Common myeloid progenitor, CD34-positive (primary cell): ENCODE data around the gene PTPRG.

ENCODE experiments used
- CTCF ChIA-PET: fragments of 350-600 bp; sonication (Branson Sonifier 250); formaldehyde crosslinking; loops from one replicate; lab custom pipeline; 2021; ENCODE audit warnings: antibody characterized with exemption; lab: Charles Lee
- POLR2A ChIA-PET: fragments of 350-600 bp; sonication (Branson Sonifier 250); formaldehyde crosslinking; loops from one replicate; lab custom pipeline; 2021; ENCODE audit warnings: antibody characterized with exemption; lab: Charles Lee
- DNase-seq, 3 donors: peaks; one replicate each; pipeline versions ENCODE4 v3.0.0 to v3.0.0-alpha.2; 2013
- H3K27ac ChIP-seq, 2 experiments: 1 replicate in 1 of 2; 2 replicates in 1 of 2; pipeline ENCODE4 v1.7.0; 2013; ENCODE audit warnings: inconsistent platforms in 2 of 2, low read length in 2 of 2, mild to moderate bottlenecking in 2 of 2, low read depth in 1 of 2, moderate library complexity in 1 of 2; ENCODE audit not compliant: severe bottlenecking in 2 of 2, insufficient read depth in 1 of 2, poor library complexity in 1 of 2
- H3K27me3 ChIP-seq, 5 experiments: replicated peaks in 2 of 5; 1 replicate in 3 of 5; 2 replicates in 2 of 5; pipeline versions ENCODE4 v1.6.1 to v1.7.0; 2013; ENCODE audit warnings: low read length in 4 of 5, mild to moderate bottlenecking in 2 of 5, moderate library complexity in 2 of 5, inconsistent platforms in 1 of 5; ENCODE audit not compliant: insufficient read depth in 5 of 5, control insufficient read depth in 4 of 5
- H3K36me3 ChIP-seq, 4 experiments: 1 replicate in 2 of 4; 2 replicates in 2 of 4; pipeline versions ENCODE4 v1.6.1 to v1.7.0; 2013; ENCODE audit warnings: low read length in 3 of 4, control low read depth in 1 of 4, mild to moderate bottlenecking in 1 of 4; ENCODE audit not compliant: control insufficient read depth in 4 of 4, insufficient read depth in 4 of 4
- H3K4me1 ChIP-seq, 4 experiments: 1 replicate in 3 of 4; 2 replicates in 1 of 4; pipeline versions ENCODE4 v1.6.1 to v1.7.1; 2013; ENCODE audit warnings: low read length in 3 of 4, mild to moderate bottlenecking in 3 of 4, control low read depth in 1 of 4, inconsistent platforms in 1 of 4, moderate library complexity in 1 of 4; ENCODE audit not compliant: control insufficient read depth in 4 of 4, insufficient read depth in 4 of 4; ENCODE audit errors: control extremely low read depth in 1 of 4
- H3K4me3 ChIP-seq, 7 experiments: 1 replicate in 4 of 7; 2 replicates in 3 of 7; pipeline versions ENCODE4 v1.5.1 to v1.7.0; 2013; ENCODE audit warnings: mild to moderate bottlenecking in 7 of 7, low read length in 6 of 7, moderate library complexity in 6 of 7, inconsistent platforms in 2 of 7, low read depth in 2 of 7, control low read depth in 1 of 7; ENCODE audit not compliant: insufficient read depth in 4 of 7, control insufficient read depth in 1 of 7; ENCODE audit errors: extremely low read depth in 1 of 7
- H3K9me3 ChIP-seq, 5 experiments: 1 replicate in 4 of 5; 2 replicates in 1 of 5; pipeline versions ENCODE4 v1.6.1 to v1.7.1; 2013; ENCODE audit warnings: low read length in 4 of 5, mild to moderate bottlenecking in 2 of 5, inconsistent platforms in 1 of 5, low read depth in 1 of 5, moderate library complexity in 1 of 5; ENCODE audit not compliant: control insufficient read depth in 4 of 5, insufficient read depth in 2 of 5; ENCODE audit errors: control extremely low read depth in 1 of 5
- WGBS: methylation state at CpG from one replicate; pipeline ENCODE4 v1.1.5; 2013; ENCODE audit not compliant: insufficient coverage; 5-methylcytosine and 5-hydroxymethylcytosine counted together

Gene PTPRG

GRCh38 chr3:62070891-62071290 is 509.5 kb downstream of the PTPRG start:
- Histone ChIP-seq H3K27ac (no peak overlapping the region), H3K27me3 (no peaks in the 10 kb centered on the region), H3K4me1 (no peaks in the 10 kb centered on the region), H3K9me3 (peaks cover 0 to 2% (median 0%) of the 10 kb centered on the region in 5 experiments), H3K36me3 (no peaks in the 10 kb centered on the region), H3K4me3 (no peak overlapping the region)
- WGBS = 75% methylated on average over 3 of the region's 7 CpGs
- DNase-seq = no peak
- POLR2A ChIA-PET = no interaction called here
- CTCF ChIA-PET = interaction anchor here (0.6 kb wide), 1 partner anchor 385 kb away, joined by 4 read pairs; no protein-coding TSS in a partner anchor

GRCh38 chr3:62073038-62073437 is 511.7 kb downstream of the PTPRG start:
- no peaks in the 10 kb centered on the region for H3K27me3 ChIP-seq
- no peak overlapping the region for H3K27ac ChIP-seq
- POLR2A ChIA-PET = no interaction called here
- H3K4me1 ChIP-seq = no peaks in the 10 kb centered on the region
- no CpG with 5 or more reads among the region's 1 CpG for WGBS
- no peaks in the 10 kb centered on the region for H3K9me3 ChIP-seq
- DNase-seq = no peak
- H3K4me3 ChIP-seq = no peak overlapping the region
- no peaks in the 10 kb centered on the region for H3K36me3 ChIP-seq
- CTCF ChIA-PET = no interaction called here

- Histone ChIP-seq H3K4me3 (no peak overlapping the region), H3K9me3 (no peaks in the 10 kb centered on the region), H3K27me3 (peaks cover 0 to 2% (median 0%) of the 10 kb centered on the region in 5 experiments), H3K27ac (no peak overlapping the region), H3K36me3 (no peaks in the 10 kb centered on the region), H3K4me1 (no peaks in the 10 kb centered on the region)
- ChIA-PET POLR2A (no interaction called here), CTCF (no interaction called here)
- WGBS = no CpG with 5 or more reads among the region's 2 CpGs
- DNase-seq = no peak
These were observed 523.2 kb downstream of the PTPRG start for GRCh38 chr3:62084558-62084957.

DNA sequence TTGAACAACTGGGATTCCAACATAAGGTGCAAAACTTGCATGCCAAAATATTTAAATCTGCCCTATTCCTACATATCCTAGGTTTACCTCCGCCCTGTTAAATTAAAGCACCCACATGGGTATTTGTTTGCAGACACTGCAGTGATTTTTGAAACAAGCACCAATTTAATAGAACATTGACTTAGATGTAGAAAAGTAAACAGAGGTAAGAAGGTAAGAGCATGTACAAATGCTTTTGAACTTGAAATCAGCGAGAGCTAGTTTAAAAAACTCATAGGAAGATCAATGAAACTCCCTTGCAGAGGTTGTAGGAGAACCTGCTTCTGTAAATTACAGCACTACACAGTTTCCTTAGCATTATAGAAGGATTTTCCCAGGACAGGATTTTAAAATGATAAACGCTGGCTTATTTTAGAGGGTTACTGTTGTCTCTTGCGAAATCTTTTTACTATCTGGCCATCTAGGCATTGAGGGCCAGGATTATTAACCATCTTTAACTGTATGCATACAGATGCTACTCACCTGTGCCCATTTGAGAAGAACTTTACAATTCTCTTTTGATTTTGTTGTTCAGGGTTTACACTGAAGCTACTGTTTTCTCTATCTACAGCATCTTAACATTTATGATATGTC is 527.2 kb downstream of the PTPRG start:
- CTCF ChIA-PET = no interaction called here
- no peaks in the 10 kb centered on the region for H3K36me3 ChIP-seq
- H3K27ac ChIP-seq = no peak overlapping the region
- peaks cover 0 to 2% (median 0%) of the 10 kb centered on the region in 5 experiments for H3K27me3 ChIP-seq
- no peaks in the 10 kb centered on the region for H3K4me1 ChIP-seq
- H3K4me3 ChIP-seq = no peak overlapping the region
- no peaks in the 10 kb centered on the region for H3K9me3 ChIP-seq
- no peak for DNase-seq
- POLR2A ChIA-PET = no interaction called here
- 83% methylated on average over 3 of the region's 4 CpGs for WGBS

GRCh38 chr3:62090066-62090465 is 528.7 kb downstream of the PTPRG start:
- no peak overlapping the region for H3K4me3 ChIP-seq
- no CpG with 5 or more reads among the region's 2 CpGs for WGBS
- H3K4me1 ChIP-seq = no peaks in the 10 kb centered on the region
- no peaks in the 10 kb centered on the region for H3K9me3 ChIP-seq
- peaks cover 0 to 2% (median 0%) of the 10 kb centered on the region in 5 experiments for H3K27me3 ChIP-seq
- no peak for DNase-seq
- POLR2A ChIA-PET = no interaction called here
- H3K36me3 ChIP-seq = no peaks in the 10 kb centered on the region
- no peak overlapping the region for H3K27ac ChIP-seq
- CTCF ChIA-PET = no interaction called here

DNA sequence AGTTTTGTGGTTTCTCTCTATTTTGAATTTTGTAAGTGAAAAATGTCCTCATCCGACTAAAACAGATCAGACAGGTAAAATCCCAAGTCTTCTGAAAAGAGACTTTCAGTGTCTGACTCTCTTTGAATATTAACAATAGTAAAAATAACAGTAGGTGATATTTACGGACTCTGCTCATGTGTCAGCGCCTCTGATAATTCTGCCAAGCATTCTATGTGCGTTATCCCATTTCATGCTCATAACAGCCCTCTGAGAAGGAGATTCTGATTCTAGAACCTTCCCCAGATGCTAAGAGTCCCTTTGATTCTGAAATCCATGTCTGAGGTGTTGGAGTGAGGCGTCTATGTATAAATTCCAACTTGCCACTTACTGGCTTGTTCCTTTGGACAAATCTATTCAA is 529.1 kb downstream of the PTPRG start:
- Histone ChIP-seq H3K4me1 (no peaks in the 10 kb centered on the region), H3K27ac (no peak overlapping the region), H3K27me3 (peaks cover 0 to 2% (median 0%) of the 10 kb centered on the region in 5 experiments), H3K9me3 (no peaks in the 10 kb centered on the region), H3K4me3 (no peak overlapping the region), H3K36me3 (no peaks in the 10 kb centered on the region)
- no peak for DNase-seq
- POLR2A ChIA-PET = no interaction called here
- 100% methylated on average over 2 of the region's 5 CpGs for WGBS
- CTCF ChIA-PET = no interaction called here

DNA sequence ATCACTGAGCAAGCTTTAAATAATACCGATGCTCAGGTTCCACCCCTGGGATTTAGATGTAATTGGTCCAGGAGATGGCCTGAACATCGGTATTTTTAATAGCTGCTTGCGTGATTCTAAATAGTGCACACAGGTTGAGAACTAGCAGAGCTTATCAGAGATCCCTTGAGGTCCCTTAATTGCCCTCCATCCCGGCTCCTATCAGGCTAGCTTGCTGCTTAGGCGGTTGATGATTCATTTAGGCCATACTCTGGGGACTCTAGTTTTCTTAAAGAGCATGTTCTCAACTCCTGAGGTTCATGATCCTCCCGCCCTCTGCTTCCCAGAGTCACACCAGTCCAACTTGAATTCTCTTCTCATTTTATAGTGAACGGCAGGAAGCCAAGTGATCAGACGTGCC is 531.7 kb downstream of the PTPRG start:
- no peak overlapping the region for H3K27ac ChIP-seq
- no peaks in the 10 kb centered on the region for H3K4me1 ChIP-seq
- H3K4me3 ChIP-seq = no peak overlapping the region
- peaks cover 0 to 2% (median 0%) of the 10 kb centered on the region in 5 experiments for H3K27me3 ChIP-seq
- no peaks in the 10 kb centered on the region for H3K36me3 ChIP-seq
- CTCF ChIA-PET = interaction anchor here (1.1 kb wide), 1 partner anchor 41 kb away, joined by 3 read pairs; no protein-coding TSS in a partner anchor
- no peaks in the 10 kb centered on the region for H3K9me3 ChIP-seq
- 97% methylated on average over 7 of the region's 8 CpGs for WGBS
- no peak for DNase-seq
- POLR2A ChIA-PET = no interaction called here
